GM19351 (cell line): ENCODE results near the gene CHP1.
"Not testable (repeated sequence)": the region's sequence is repeated elsewhere in the genome, so short reads cannot be mapped to it uniquely, and the experiment has no call there.

Experiments used
- ATAC-seq: cut with Tn5 transposase; IDR thresholded peaks from one replicate; pipeline ENCODE4 v1.9.1; 2021; ENCODE audit warnings: mild to moderate bottlenecking, moderate library complexity; ENCODE audit not compliant: unreplicated experiment

Gene CHP1

DNA sequence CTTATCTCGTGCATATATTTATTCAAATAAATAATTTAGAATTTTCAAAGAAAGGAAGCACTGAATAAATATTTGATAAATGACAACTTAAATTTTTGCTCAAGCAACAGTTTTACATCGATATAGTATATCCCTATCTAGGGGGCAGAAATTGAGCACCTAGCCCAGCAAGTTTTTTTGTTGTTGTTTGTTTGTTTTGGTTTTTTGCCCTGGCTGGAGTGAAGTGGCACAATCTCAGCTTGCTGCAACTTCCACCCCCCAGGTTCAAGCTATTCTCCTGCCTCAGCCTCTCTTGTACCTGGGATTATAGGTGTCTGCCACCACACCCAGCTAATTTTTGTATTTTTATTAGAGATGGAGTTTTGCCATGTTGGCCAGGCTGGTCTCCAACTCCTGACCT, 58.9 kb downstream of the CHP1 start:
- ATAC-seq, result no peak

DNA sequence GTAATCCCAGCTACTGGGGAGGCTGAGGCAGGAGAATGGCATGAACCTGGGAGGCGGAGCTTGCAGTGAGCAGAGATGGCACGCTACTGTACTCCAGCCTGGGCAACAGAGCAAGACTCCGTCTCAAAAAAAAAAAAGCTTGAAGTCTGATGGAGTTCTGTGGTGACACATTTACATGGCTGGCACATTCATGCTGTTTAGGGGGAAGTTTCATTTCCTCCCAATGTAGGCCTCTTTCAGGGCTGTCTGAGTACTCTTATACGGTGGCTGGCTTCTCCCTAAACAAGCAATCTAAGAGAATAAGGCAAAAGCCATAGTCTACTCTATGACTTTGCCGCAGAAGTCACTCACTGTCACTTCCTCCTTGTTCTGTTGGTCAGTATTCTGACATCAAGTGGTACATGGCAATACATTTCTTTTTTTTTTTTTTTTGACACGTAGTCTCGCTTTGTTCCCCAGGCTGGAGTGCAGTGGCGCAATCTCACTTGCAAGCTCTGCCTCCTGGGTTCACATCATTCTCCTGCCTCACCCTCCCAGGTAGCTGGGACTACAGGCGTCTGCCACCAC, 60.1 kb downstream of the CHP1 start:
- peak; percentile 66 for ATAC-seq

DNA sequence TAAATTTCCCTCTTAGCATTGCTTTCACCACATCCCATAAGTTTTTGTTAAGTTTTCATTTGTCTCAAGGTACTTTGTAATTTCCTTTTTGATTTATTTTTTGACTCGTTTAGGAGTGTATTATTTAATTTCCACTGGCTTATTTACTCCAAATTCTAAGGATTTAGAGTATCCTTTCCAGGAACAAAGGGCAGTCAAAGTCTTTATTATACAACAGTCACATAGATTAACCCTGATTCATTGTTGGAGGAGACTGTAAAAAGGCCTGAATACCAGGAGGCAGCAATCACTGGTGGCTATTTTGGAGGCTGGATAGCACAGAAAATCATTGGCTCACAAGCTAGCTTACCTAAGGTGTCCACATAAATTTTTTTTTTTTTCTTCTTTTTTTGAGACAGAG, 61.5 kb downstream of the CHP1 start:
- no peak for ATAC-seq

DNA sequence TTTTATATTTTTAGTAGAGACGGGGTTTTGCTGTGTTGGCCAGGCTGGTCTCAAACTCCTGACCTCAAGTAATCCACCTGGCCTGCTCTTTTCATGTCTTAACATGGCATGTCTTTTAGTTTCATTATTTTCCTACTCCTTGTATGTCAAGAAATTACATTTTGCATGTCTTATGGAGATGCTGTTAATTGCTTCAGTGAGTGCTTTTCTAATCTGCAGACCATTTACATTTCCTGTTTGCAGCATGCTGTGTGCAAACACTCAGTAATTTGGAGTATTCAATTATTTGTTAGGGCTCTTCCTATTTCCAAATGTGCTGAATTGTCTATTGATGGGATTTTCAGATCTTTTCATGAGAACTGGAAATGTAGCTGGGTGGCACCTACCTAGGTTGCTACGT, 70.1 kb downstream of the CHP1 start:
- not testable (repeated sequence) for ATAC-seq

DNA sequence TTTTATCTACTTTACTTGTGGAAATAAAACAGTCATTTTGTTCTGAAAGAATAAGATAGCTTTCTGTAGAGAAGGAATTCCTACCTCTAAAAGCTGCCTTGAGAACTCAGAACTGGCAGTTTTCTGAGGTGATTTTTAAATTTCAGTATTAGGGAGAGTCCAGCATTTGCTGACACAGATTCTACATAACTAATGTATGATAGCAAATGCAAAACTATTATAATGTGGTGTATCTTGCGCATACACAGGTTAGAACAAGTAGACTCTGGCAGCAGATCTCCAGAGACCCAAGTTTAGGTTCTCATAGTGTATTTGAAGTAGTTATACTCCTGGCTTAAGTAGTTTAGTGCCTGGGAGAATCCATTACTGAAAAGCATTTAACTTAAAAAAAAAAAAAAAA, 70.5 kb downstream of the CHP1 start:
- ATAC-seq, result no peak

DNA sequence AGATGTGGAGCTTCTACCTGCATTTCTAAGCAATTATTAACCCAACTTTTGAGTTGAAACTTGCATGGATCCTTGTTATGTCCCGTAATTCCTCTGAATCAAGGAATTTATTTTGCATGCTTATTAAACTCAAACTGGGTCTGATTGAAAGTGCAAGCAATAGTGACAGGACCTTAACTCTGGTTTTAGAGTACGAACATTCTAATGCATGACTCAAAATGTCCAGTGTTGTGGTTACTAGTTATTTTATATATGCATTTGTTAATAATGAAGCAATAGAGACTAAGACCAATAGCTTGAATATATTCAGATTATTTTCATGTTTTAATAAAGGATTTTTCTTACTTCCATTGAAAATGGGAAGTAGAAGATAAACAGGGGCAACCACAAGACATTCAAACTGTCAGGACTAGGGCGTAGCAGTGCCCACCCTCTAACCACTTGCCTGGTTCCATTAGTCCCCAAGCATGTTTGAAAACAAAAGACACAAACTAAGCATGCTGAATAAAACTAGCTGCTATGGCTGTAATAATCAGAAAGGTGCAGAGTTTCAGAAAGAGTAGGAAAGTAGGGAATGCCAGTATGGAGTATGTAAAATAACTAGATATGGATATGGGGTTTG, 73.2 kb downstream of the CHP1 start:
- no peak for ATAC-seq

DNA sequence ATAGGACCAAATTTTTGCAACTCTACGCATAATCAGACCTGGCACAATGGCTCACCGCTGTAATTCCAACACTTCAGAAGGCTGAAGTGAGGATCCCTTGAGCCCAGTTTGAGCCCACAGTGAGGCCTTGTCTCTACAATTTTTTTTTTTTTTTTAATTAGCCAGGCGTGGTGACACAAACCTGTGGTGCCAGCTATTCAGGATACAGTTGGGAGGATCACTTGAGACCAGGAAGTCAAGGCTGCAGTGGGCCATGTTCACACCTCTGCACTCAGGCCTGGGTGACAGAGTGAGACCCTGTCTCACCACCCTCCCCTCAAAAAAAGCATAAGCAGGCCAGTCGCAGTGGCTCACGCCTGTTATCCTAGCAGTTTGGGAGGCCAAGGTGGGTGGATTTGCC, 76.6 kb downstream of the CHP1 start:
- no peak for ATAC-seq

DNA sequence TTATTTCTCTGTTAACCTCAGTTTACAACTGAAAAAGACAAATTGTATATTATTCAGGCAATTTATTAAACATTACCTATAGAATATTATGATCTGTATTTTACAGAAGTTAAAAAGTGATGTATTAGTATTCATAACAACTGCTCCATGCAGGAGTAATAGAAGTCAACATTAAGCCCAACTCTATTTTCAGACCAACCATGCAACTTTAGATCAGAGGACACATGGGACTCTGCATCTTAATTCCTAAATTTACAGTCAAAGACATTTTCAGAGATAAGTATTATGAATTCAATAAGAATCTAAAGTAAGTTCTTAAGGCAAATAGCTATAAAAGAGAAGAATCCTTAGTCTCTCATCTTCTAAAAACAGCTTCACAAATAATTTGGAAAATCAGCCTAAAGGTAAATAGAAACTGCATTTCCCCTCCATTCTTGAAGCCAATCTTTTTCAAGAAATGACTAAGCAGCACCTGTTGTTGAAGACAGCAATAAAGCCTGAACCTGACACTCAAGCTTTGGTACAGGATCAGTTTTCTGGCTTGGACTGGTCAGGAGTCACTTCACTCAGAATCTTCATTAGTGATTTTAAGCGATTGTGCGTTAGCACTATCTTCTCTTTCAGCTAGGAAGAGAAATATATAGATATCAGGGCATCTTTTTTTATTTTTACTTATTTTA, 78.3 kb downstream of the CHP1 start:
- ATAC-seq, result no peak

DNA sequence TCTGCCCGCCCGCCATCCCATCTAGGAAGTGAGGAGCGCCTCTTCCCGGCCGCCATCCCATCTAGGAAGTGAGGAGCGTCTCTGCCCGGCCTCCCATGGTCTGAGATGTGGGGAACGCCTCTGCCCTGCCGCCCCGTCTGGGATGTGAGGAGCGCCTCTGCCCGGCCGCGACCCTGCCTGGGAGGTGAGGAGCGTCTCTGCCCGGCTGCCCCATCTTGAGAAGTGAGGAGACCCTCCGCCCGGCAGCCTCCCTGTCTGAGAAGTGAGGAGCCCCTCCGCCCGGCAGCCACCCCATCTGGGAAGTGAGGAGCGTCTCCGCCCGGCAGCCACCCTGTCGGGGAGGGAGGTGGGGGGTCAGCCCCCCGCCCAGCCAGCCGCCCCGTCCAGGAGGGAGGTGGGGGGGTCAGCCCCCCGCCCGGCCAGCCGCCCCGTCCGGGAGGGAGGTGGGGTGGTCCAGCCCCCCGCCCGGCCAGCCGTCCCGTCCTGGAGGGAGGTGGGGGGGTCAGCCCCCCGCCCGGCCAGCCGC, 89.8 kb downstream of the CHP1 start:
- ATAC-seq, result not testable (repeated sequence)

DNA sequence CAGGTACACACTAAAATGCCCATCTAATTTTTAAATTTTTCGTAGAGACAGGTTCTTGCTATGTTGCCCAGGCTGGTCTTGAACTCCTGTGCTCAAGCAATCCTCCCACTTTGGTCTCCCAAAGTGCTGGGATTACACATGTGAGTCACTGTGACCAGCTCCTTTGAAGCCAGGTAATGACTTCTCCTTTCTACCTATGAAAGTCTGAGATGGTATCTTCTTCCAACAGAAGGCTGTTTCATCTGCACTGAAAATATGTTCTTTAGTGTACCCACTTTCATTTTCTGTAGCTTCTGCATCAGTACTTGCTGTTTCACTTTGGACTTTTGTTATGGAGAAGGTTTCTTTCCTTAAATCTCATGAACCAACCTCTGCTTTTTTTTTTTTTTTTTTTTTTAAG, 92.5 kb downstream of the CHP1 start:
- ATAC-seq, result no peak

DNA sequence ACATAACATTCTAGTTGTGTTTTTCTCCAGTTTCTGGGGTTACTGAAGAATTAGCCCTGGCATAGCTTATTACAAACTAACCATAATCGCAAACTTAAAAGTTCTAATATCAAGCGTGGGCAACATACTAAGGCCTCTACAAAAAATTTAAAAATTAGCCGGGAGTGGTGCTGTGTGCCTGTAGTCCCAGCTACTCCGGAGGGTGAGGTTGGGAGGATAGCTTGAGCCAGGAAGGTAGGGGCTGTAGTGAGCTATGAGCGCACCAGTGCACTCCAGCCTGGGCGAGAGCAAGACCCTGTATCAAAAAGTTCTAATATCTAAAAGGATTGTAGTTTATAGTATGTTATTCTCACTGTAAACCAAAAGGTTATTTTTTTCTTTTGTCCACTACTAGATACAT, 100.2 kb downstream of the CHP1 start:
- ATAC-seq, result no peak
